GM19395 (cell line): ENCODE measurements around the gene ZDHHC11.
"Not testable (repeated sequence)": the region's sequence is repeated elsewhere in the genome, so short reads cannot be mapped to it uniquely, and the experiment has no call there.

Experiments
- ATAC-seq: cut with Tn5 transposase; IDR thresholded peaks from one replicate; pipeline ENCODE4 v1.9.1; 2021; ENCODE audit warnings: mild to moderate bottlenecking, moderate library complexity; ENCODE audit not compliant: unreplicated experiment

The ZDHHC11 gene

GRCh38 chr5:750226-750625 lies 100.6 kb downstream of the ZDHHC11 start:
- not testable (repeated sequence) for ATAC-seq

- ATAC-seq = no peak
Measured at GRCh38 chr5:749101-749670, 101.6 kb downstream of the ZDHHC11 start.

GRCh38 chr5:748011-748980 lies 102.5 kb downstream of the ZDHHC11 start:
- ATAC-seq = not testable (repeated sequence)

GRCh38 chr5:747303-747844 lies 103.4 kb downstream of the ZDHHC11 start:
- not testable (repeated sequence) for ATAC-seq

GRCh38 chr5:746258-746761 lies 104.5 kb downstream of the ZDHHC11 start:
- ATAC-seq = no peak
